ENCODE results near the gene MARCHF10.
"Not testable (repeated sequence)": the region's sequence is repeated elsewhere in the genome, so short reads cannot be mapped to it uniquely, and the experiment has no call there.

Gene MARCHF10

DNA sequence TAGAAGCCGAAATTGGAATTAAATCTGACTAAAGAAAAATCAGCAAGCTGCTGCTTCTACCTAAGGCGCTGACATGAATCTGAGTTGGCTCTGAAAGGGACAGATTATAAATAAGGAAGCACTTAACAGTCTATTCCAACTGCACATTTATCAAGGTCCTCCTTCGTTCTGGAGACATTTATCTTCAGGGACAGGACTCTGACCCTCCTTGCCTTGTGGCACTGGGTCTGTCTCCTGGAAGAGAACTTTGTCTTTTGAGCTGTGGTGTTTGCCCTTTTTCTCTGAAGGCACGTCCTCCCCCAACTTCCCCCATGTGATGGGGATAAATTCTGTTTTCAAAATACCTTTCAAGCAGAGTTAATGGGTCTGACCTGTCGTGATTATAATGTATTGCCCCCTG lies 47.0 kb upstream of the MARCHF10 start:
- Histone ChIP-seq H3K79me2 (ENCODE audit: insufficient read depth, low read length) (no peaks in the 10 kb centered on the region), H3K9ac (ENCODE audit: low read depth, low read length, poor library complexity, severe bottlenecking) (no peak overlapping the region), H4K20me1 (ENCODE audit: insufficient read depth, low read length, poor library complexity, severe bottlenecking) (no peaks in the 10 kb centered on the region), H3K4me1 (ENCODE audit: insufficient read depth, low read length, poor library complexity, severe bottlenecking) (no peaks in the 10 kb centered on the region), H3K9me2 (replicated peaks; ENCODE audit: low read depth, low read length) (no peaks in the 10 kb centered on the region), H3K4me2 (ENCODE audit: low read depth, low read length, poor library complexity, severe bottlenecking) (no peak overlapping the region), H2AFZ (ENCODE audit: low read length) (no peak overlapping the region), H3K27me3 (ENCODE audit: insufficient read depth, low read length, poor library complexity, severe bottlenecking) (no peaks in the 10 kb centered on the region), H3F3A (ENCODE audit: low read depth) (no peaks in the 10 kb centered on the region), H3K36me3 (ENCODE audit: insufficient read depth, low read length) (no peaks in the 10 kb centered on the region), H3K9me3 (ENCODE audit: insufficient read depth, low read depth, low read length) (no peaks in the 10 kb centered on the region), H3K4me3 (ENCODE audit: low read length, poor library complexity, severe bottlenecking) (no peak overlapping the region)
- no peak for TF ChIP-seq EZH2phosphoT487 (IDR thresholded peaks at IDR 0.05; ENCODE audit: borderline replicate concordance)
- TF ChIP-seq, protein P1, sequence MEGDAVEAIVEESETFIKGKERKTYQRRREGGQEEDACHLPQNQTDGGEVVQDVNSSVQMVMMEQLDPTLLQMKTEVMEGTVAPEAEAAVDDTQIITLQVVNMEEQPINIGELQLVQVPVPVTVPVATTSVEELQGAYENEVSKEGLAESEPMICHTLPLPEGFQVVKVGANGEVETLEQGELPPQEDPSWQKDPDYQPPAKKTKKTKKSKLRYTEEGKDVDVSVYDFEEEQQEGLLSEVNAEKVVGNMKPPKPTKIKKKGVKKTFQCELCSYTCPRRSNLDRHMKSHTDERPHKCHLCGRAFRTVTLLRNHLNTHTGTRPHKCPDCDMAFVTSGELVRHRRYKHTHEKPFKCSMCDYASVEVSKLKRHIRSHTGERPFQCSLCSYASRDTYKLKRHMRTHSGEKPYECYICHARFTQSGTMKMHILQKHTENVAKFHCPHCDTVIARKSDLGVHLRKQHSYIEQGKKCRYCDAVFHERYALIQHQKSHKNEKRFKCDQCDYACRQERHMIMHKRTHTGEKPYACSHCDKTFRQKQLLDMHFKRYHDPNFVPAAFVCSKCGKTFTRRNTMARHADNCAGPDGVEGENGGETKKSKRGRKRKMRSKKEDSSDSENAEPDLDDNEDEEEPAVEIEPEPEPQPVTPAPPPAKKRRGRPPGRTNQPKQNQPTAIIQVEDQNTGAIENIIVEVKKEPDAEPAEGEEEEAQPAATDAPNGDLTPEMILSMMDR (conservative IDR thresholded peaks at IDR 0.05; ENCODE audit: low read length): no peak

DNA sequence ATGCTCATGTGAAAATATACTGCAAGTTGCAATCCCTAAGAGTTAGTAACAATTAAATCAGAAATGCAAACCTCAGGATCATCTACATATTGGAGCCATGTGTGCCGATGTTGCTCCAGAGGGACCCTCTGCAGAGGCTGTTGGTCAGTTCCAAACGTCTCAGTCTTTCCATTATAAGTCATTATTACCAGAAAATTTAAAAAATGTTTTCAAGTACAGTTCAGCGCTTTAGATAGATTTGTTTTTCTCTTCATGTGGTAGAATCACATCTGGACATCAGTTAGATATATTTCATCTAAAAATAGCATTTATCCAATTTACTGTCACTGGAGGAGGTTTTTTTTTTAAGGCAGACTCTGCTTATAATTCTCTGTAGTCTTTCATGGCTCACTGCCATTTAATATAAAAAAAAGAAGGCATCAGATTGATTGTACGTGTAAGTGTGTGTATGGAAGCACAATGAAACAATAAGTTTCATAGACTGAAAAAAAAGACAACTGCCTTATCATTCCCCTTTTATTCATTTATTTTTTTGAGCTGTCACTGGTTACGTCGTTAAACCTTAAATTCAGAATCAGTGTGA lies 46.1 kb upstream of the MARCHF10 start:
- Histone ChIP-seq H3K9me3 (ENCODE audit: insufficient read depth, low read depth, low read length) (no peaks in the 10 kb centered on the region), H3K36me3 (ENCODE audit: insufficient read depth, low read length) (no peaks in the 10 kb centered on the region), H3K79me2 (ENCODE audit: insufficient read depth, low read length) (no peaks in the 10 kb centered on the region), H4K20me1 (ENCODE audit: insufficient read depth, low read length, poor library complexity, severe bottlenecking) (no peaks in the 10 kb centered on the region), H3K4me2 (ENCODE audit: low read depth, low read length, poor library complexity, severe bottlenecking) (no peak overlapping the region), H3K9me2 (replicated peaks; ENCODE audit: low read depth, low read length) (no peaks in the 10 kb centered on the region), H3F3A (ENCODE audit: low read depth) (no peaks in the 10 kb centered on the region), H3K4me3 (ENCODE audit: low read length, poor library complexity, severe bottlenecking) (no peak overlapping the region), H3K27me3 (ENCODE audit: insufficient read depth, low read length, poor library complexity, severe bottlenecking) (no peaks in the 10 kb centered on the region), H3K4me1 (ENCODE audit: insufficient read depth, low read length, poor library complexity, severe bottlenecking) (no peaks in the 10 kb centered on the region), H2AFZ (ENCODE audit: low read length) (no peak overlapping the region), H3K9ac (ENCODE audit: low read depth, low read length, poor library complexity, severe bottlenecking) (no peak overlapping the region)
- TF ChIP-seq EZH2phosphoT487 (IDR thresholded peaks at IDR 0.05; ENCODE audit: borderline replicate concordance): no peak
- TF ChIP-seq, protein P1 (conservative IDR thresholded peaks at IDR 0.05; ENCODE audit: low read length): no peak

- Histone ChIP-seq H3K4me2 (ENCODE audit: low read depth, low read length, poor library complexity, severe bottlenecking) (no peak overlapping the region), H3K79me2 (ENCODE audit: insufficient read depth, low read length) (no peaks in the 10 kb centered on the region), H3K36me3 (ENCODE audit: insufficient read depth, low read length) (no peaks in the 10 kb centered on the region), H3K9me2 (replicated peaks; ENCODE audit: low read depth, low read length) (no peaks in the 10 kb centered on the region), H3K4me3 (ENCODE audit: low read length, poor library complexity, severe bottlenecking) (no peak overlapping the region), H3K27me3 (ENCODE audit: insufficient read depth, low read length, poor library complexity, severe bottlenecking) (no peaks in the 10 kb centered on the region), H3F3A (ENCODE audit: low read depth) (no peaks in the 10 kb centered on the region), H2AFZ (ENCODE audit: low read length) (no peak overlapping the region), H3K9me3 (ENCODE audit: insufficient read depth, low read depth, low read length) (no peaks in the 10 kb centered on the region), H4K20me1 (ENCODE audit: insufficient read depth, low read length, poor library complexity, severe bottlenecking) (no peaks in the 10 kb centered on the region), H3K9ac (ENCODE audit: low read depth, low read length, poor library complexity, severe bottlenecking) (no peak overlapping the region), H3K4me1 (ENCODE audit: insufficient read depth, low read length, poor library complexity, severe bottlenecking) (no peaks in the 10 kb centered on the region)
- TF ChIP-seq EZH2phosphoT487 (IDR thresholded peaks at IDR 0.05; ENCODE audit: borderline replicate concordance): no peak
Observed at GRCh38 chr17:62852195-62852594, 44.1 kb upstream of the MARCHF10 start.

- H3K9me2 ChIP-seq (replicated peaks; ENCODE audit: low read depth, low read length); H4K20me1 ChIP-seq (ENCODE audit: insufficient read depth, low read length, poor library complexity, severe bottlenecking); H3K79me2 ChIP-seq (ENCODE audit: insufficient read depth, low read length); H3K9ac ChIP-seq (ENCODE audit: low read depth, low read length, poor library complexity, severe bottlenecking); H3K4me2 ChIP-seq (ENCODE audit: low read depth, low read length, poor library complexity, severe bottlenecking); H3K4me1 ChIP-seq (ENCODE audit: insufficient read depth, low read length, poor library complexity, severe bottlenecking); H3K9me3 ChIP-seq (ENCODE audit: insufficient read depth, low read depth, low read length); H3K4me3 ChIP-seq (ENCODE audit: low read length, poor library complexity, severe bottlenecking); H3K36me3 ChIP-seq (ENCODE audit: insufficient read depth, low read length); H3F3A ChIP-seq (ENCODE audit: low read depth); H3K27me3 ChIP-seq (ENCODE audit: insufficient read depth, low read length, poor library complexity, severe bottlenecking); H2AFZ ChIP-seq (ENCODE audit: low read length): not testable (repeated sequence)
Observed at GRCh38 chr17:62849591-62850415, 41.7 kb upstream of the MARCHF10 start.

All from Loucy (cell line).